VCaP (cell line): ENCODE data around the gene DISP1.
"Not testable (repeated sequence)": the region's sequence is repeated elsewhere in the genome, so short reads cannot be mapped to it uniquely, and the experiment has no call there.

Source experiments
- H3K27ac ChIP-seq: fragments of 450-650 bp; 2 replicates; pipeline ENCODE4 v1.5.1; 2017
- CTCF ChIP-seq: fragments of 450-650 bp; conservative IDR thresholded peaks from 2 replicates; pipeline ENCODE4 v1.5.1; 2017; ENCODE audit warnings: mild to moderate bottlenecking, moderate library complexity

DISP1 gene

GRCh38 chr1:222843469-222844410, 28.9 kb downstream of the DISP1 start:
- peak overlapping the region; percentile 82 for H3K27ac ChIP-seq
- no peak for TF ChIP-seq CTCF

GRCh38 chr1:222844411-222844779, 29.6 kb downstream of the DISP1 start:
- TF ChIP-seq CTCF: no peak
- peak overlapping the region; percentile 82 for H3K27ac ChIP-seq

GRCh38 chr1:222845763-222846162, 30.9 kb downstream of the DISP1 start:
- TF ChIP-seq CTCF: no peak
- no peak overlapping the region for H3K27ac ChIP-seq

GRCh38 chr1:222850550-222850949, 35.7 kb downstream of the DISP1 start:
- H3K27ac ChIP-seq: not testable (repeated sequence)

GRCh38 chr1:222852326-222852725, 37.5 kb downstream of the DISP1 start:
- TF ChIP-seq CTCF: no peak
- no peak overlapping the region for H3K27ac ChIP-seq

- no peak for TF ChIP-seq CTCF
- H3K27ac ChIP-seq: no peak overlapping the region
Observed at GRCh38 chr1:222861062-222861461, 46.2 kb downstream of the DISP1 start.
